HFFc6 (cell line): ENCODE results near the gene EIF4H. TPM values are rescaled to one million over a fixed set of nuclear protein-coding genes. Genes with fewer than 3 reads are reported as not detected.

Experiments
- DNase-seq: peaks from one replicate; pipeline ENCODE4 v3.0.0-alpha.2; 2018
- H3K27ac Mint-ChIP-seq: 2 replicates; pipeline ENCODE4 v1.8.0; 2020; ENCODE audit warnings: mild to moderate bottlenecking, mixed read lengths
- H3K27me3 Mint-ChIP-seq: 2 replicates; pipeline ENCODE4 v1.8.0; 2021; ENCODE audit warnings: mild to moderate bottlenecking, moderate library complexity, mixed read lengths; ENCODE audit not compliant: insufficient read depth
- H3K36me3 Mint-ChIP-seq: 2 replicates; pipeline ENCODE4 v1.8.0; 2021; ENCODE audit warnings: low read depth, mixed read lengths
- H3K4me1 Mint-ChIP-seq: 2 replicates; pipeline ENCODE4 v1.8.0; 2020; ENCODE audit warnings: low read depth, mixed read lengths
- H3K4me3 Mint-ChIP-seq: 2 replicates; pipeline ENCODE4 v1.8.0; 2020; ENCODE audit warnings: mild to moderate bottlenecking, moderate library complexity, mixed read lengths
- H3K9me3 Mint-ChIP-seq: 2 replicates; pipeline ENCODE4 v1.8.0; 2020; ENCODE audit warnings: mild to moderate bottlenecking, mixed read lengths
- total RNA-seq, 6 experiments: library from RNA; stranded (reverse); fragmentation: NEBNext Ultra II Directional; extraction: Animal tissue kit (Norgen Biotek cat#: 25700); gene quantifications; 2 replicates in 1 of 6; 3 replicates in 5 of 6; pipeline ENCODE4 v1.2.3, GENCODE V29; 2021
- TF ChIP-seq, protein P1 (sequence below): fragments of 200-600 bp; sonication (generic); IDR thresholded peaks from 2 replicates; pipeline ENCODE4 v1.5.0; 2021; ENCODE audit warnings: antibody characterized with exemption, mild to moderate bottlenecking

EIF4H gene
- total RNA-seq, 6 experiments from 2014 or later = 344 to 392 (median 380) TPM

DNA sequence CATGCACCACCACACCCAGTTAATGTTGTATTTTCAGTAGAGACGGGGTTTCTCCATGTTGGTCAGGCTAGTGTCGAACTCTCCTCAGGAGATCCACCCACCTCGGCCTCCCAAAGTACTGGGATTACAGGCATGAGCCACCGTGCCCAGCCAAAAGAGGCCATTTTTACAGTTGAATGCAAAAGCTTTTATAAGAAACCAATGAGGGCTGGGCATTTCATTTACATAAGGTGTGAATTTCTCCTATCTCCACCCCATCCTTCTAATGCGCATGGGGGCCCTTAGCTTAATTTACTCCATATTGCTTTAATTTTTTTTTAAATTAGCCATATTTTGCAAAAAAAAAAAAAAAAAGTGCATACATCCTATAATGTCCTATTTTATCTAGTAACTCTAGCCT, 25.1 kb upstream of the EIF4H start:
- Mint-ChIP-seq H3K27me3 (peaks cover 5% of the 10 kb centered on the region), H3K4me1 (no peaks in the 10 kb centered on the region), H3K9me3 (peaks cover 6% of the 10 kb centered on the region; the same call in 1 of the 2 replicates), H3K27ac (no peak overlapping the region), H3K4me3 (no peak overlapping the region), H3K36me3 (no peaks in the 10 kb centered on the region; the same call in 1 of the 2 replicates)
- TF ChIP-seq, protein P1, sequence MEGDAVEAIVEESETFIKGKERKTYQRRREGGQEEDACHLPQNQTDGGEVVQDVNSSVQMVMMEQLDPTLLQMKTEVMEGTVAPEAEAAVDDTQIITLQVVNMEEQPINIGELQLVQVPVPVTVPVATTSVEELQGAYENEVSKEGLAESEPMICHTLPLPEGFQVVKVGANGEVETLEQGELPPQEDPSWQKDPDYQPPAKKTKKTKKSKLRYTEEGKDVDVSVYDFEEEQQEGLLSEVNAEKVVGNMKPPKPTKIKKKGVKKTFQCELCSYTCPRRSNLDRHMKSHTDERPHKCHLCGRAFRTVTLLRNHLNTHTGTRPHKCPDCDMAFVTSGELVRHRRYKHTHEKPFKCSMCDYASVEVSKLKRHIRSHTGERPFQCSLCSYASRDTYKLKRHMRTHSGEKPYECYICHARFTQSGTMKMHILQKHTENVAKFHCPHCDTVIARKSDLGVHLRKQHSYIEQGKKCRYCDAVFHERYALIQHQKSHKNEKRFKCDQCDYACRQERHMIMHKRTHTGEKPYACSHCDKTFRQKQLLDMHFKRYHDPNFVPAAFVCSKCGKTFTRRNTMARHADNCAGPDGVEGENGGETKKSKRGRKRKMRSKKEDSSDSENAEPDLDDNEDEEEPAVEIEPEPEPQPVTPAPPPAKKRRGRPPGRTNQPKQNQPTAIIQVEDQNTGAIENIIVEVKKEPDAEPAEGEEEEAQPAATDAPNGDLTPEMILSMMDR = no peak
- no peak for DNase-seq

DNA sequence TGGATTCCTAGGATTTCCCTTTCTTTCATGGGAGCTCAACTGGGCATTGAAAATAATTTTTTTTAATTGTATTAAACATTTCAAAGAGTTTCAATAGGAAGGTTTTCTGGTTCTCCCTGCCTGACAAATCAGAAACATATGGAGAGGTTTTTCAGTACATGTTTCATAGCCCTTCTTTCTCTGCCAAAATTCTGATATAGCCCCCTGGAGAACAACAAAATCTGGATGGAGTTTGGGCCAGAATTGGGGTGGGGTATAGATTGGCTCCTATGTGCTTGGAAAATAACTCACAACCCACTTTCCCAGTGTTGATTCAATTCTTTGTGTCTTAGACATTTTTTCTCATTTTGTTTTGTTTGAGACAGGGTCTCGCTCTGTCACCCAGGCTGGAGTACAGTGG, 24.6 kb upstream of the EIF4H start:
- H3K4me1 Mint-ChIP-seq = no peaks in the 10 kb centered on the region
- DNase-seq = no peak
- H3K4me3 Mint-ChIP-seq = no peak overlapping the region
- H3K36me3 Mint-ChIP-seq = no peaks in the 10 kb centered on the region; the same call in 1 of the 2 replicates
- peaks cover 5% of the 10 kb centered on the region for H3K27me3 Mint-ChIP-seq
- TF ChIP-seq, protein P1 = no peak
- no peak overlapping the region for H3K27ac Mint-ChIP-seq
- peaks cover 6% of the 10 kb centered on the region; the same call in 1 of the 2 replicates for H3K9me3 Mint-ChIP-seq

DNA sequence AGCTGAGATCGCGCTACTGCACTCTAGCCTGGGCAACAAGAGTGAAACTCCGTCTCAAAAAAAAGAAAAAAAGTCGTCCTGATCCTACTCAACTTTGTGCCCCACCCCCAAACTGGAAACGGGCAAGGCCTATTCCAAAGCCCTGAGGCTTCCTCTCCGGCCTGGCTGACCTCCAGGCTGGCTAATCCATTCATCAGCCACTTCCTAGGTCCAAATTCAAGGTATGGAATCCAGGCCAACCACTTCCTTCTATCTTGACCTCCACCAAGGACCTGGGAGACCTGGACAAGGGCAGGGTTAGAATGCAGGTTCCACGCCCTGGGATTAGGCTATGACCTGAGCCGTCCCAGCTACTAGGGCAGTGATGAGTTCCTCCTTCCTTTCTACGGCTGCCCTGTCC, 20.4 kb upstream of the EIF4H start:
- no peaks in the 10 kb centered on the region for H3K4me1 Mint-ChIP-seq
- TF ChIP-seq, protein P1 = no peak
- no peak overlapping the region for H3K27ac Mint-ChIP-seq
- peaks cover 2% of the 10 kb centered on the region for H3K27me3 Mint-ChIP-seq
- DNase-seq = no peak
- no peaks in the 10 kb centered on the region for H3K9me3 Mint-ChIP-seq
- H3K4me3 Mint-ChIP-seq = no peak overlapping the region
- no peaks in the 10 kb centered on the region for H3K36me3 Mint-ChIP-seq

DNA sequence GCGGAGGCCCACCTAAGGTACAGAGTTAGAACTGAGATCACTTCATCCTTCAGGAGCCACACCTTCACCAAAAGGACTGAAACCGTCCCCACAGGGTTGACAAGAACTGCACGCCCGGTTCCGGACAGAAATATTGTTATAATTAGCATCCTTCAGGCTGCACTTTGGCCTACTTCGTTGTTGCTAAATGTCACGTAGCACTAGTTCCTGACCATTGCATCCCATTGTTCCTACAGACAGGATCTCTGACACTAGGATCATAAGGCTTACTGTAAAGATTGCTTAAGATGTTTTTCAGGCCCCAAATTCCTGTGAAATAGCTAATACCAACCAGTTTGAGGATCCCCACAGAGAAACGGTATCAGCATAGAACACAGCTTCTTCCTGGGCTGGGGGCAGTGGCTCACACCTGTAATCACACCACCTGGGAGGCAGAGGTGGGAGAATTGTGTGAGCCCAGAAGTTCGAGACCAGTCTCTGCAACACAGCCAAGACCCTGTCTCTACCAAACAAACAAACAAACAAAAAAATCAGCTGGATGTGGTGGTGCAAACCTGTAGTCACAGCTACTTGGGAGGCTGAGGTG, 18.3 kb upstream of the EIF4H start:
- Mint-ChIP-seq H3K9me3 (no peaks in the 10 kb centered on the region), H3K4me1 (no peaks in the 10 kb centered on the region), H3K27ac (no peak overlapping the region), H3K27me3 (peaks cover 2% of the 10 kb centered on the region), H3K4me3 (no peak overlapping the region), H3K36me3 (no peaks in the 10 kb centered on the region)
- TF ChIP-seq, protein P1 = no peak
- no peak for DNase-seq

DNA sequence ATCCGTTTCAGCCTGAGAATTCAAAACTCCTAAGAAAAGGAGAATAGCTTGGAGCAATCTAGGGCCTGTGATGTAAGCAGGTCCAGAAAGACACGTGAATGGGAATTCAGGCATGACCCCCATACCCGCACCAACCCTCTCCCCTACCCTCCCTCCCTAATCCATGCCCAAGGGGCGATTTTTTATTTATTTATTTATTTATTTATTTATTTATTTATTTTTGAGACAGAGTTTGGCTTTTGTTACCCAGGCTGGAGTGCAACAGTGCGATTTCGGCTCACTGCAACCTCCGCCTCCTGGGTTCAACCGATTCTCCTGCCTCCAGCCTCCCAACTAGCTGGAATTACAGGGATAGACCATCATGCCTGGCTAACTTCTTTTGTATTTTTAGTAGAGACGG, 16.6 kb upstream of the EIF4H start:
- TF ChIP-seq, protein P1 = no peak
- H3K9me3 Mint-ChIP-seq = no peaks in the 10 kb centered on the region

More for the DNA sequence above, 16.6 kb upstream of the EIF4H start:
- no peaks in the 10 kb centered on the region for H3K36me3 Mint-ChIP-seq
- H3K27ac Mint-ChIP-seq = no peak overlapping the region
- DNase-seq = no peak
- H3K4me3 Mint-ChIP-seq = no peak overlapping the region
- H3K4me1 Mint-ChIP-seq = no peaks in the 10 kb centered on the region
- H3K27me3 Mint-ChIP-seq = peaks cover 2% of the 10 kb centered on the region; the same call in 1 of the 2 replicates
